C4-2B (cell line): ENCODE measurements around the gene ARHGAP21.

Source experiments
- CTCF ChIP-seq: fragments of 450-650 bp; conservative IDR thresholded peaks from 2 replicates; pipeline ENCODE4 v1.5.1; 2017; ENCODE audit warnings: mild to moderate bottlenecking
- ZFX ChIP-seq: fragments of 450-650 bp; IDR thresholded peaks from 2 replicates; pipeline ENCODE4 v1.6.1; 2017

GRCh38 chr10:24722131-24722675 lies 1.5 kb downstream of the ARHGAP21 start:
- no peak for TF ChIP-seq CTCF
- no peak for TF ChIP-seq ZFX
